AG09309 (cell line): ENCODE results near the gene CEP44.
"Not testable (repeated sequence)": the region's sequence is repeated elsewhere in the genome, so short reads cannot be mapped to it uniquely, and the experiment has no call there.

Experiments
- DNase-seq: peaks from one replicate; pipeline ENCODE4 v3.0.0-alpha.2; 2010; ENCODE audit warnings: low read depth
- H3K4me3 ChIP-seq: 2 replicates; pipeline ENCODE4 v1.5.1; 2011; ENCODE audit warnings: mild to moderate bottlenecking, low read depth, low read length, moderate library complexity; ENCODE audit not compliant: control insufficient read depth
- TF ChIP-seq, protein P1 (sequence below): IDR thresholded peaks from 2 replicates; pipeline ENCODE4 v1.5.1; 2011; ENCODE audit warnings: mild to moderate bottlenecking, low read depth, low read length, inconsistent platforms; ENCODE audit not compliant: insufficient read depth, control insufficient read depth; ENCODE audit errors: missing control alignments

Gene CEP44

GRCh38 chr4:174362340-174362739, 78.6 kb downstream of the CEP44 start:
- DNase-seq, result no peak
- TF ChIP-seq, protein P1, sequence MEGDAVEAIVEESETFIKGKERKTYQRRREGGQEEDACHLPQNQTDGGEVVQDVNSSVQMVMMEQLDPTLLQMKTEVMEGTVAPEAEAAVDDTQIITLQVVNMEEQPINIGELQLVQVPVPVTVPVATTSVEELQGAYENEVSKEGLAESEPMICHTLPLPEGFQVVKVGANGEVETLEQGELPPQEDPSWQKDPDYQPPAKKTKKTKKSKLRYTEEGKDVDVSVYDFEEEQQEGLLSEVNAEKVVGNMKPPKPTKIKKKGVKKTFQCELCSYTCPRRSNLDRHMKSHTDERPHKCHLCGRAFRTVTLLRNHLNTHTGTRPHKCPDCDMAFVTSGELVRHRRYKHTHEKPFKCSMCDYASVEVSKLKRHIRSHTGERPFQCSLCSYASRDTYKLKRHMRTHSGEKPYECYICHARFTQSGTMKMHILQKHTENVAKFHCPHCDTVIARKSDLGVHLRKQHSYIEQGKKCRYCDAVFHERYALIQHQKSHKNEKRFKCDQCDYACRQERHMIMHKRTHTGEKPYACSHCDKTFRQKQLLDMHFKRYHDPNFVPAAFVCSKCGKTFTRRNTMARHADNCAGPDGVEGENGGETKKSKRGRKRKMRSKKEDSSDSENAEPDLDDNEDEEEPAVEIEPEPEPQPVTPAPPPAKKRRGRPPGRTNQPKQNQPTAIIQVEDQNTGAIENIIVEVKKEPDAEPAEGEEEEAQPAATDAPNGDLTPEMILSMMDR, result no peak

DNA sequence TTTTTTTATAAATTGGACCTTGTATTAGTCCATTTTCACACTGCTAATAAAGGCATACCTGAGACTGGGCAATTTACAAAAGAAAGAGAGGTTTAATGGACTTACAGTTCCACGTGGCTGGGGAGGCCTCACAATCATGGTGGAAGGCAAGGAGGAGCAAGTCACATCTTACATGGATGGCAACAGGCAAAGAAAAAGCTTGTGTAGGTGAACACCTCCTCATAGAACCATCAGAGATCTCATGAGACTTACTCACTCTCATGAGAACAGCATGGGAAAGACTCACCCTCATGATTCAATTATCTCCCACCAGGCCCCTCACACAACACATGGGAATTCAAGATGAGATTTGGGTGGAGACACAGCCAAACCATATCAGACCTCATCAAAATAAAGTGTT, 80.1 kb downstream of the CEP44 start:
- not testable (repeated sequence) for H3K4me3 ChIP-seq, DNase-seq

More at GRCh38 chr4:174362340-174362739, 78.6 kb downstream of the CEP44 start:
- no peak overlapping the region for H3K4me3 ChIP-seq

DNA sequence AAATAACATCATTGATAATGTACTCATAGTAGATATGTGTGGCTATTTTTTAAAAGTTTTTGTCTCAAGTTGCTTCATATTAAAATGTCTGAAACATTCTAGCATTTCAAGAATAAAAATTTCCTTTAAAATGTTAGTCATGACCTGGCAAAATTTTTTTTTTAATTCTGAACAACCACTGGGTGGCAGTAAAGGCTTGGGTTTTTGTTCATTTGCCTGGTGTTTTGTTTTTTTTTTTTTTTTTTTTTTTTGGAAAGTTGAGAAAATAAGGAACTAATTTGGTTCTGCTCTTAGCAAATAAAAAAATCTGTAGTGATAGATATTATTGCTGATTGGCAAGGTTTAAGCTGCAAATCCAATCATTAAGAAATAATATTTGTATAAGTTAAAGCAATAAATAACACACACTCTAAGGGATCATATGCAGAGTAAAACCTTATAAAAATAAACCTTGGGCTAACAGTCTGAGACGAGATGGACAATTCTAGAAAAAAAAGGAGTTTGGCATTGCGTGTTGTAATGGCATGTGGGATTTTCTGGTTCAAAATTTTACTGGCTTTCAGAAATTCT, 81.4 kb downstream of the CEP44 start:
- DNase-seq, result peak; percentile 20
- TF ChIP-seq, protein P1, result peak; percentile 34
- H3K4me3 ChIP-seq, result no peak overlapping the region

DNA sequence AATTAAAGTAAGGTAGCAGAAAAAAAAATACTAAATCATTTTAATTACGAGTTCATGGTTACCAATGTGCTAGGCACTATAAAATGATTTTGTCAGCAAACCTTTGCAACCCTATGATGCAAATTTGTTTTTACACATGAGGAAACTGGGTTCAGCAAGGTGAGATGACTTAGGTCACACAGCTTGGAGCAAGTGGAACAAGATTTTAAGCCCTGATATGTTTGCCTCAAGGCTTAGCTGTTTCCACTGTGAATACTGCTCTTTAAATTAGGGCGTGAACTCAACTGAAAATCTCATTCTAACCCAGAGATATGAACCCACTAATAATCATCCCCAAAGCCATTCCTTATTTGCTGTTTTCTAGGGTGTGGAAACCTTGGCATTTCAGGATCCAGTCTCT, 86.3 kb downstream of the CEP44 start:
- TF ChIP-seq, protein P1, result no peak
- no peak for DNase-seq
- H3K4me3 ChIP-seq, result no peak overlapping the region

GRCh38 chr4:174373821-174374220, 90.1 kb downstream of the CEP44 start:
- H3K4me3 ChIP-seq, result no peak overlapping the region
- no peak for DNase-seq
- TF ChIP-seq, protein P1, result no peak

DNA sequence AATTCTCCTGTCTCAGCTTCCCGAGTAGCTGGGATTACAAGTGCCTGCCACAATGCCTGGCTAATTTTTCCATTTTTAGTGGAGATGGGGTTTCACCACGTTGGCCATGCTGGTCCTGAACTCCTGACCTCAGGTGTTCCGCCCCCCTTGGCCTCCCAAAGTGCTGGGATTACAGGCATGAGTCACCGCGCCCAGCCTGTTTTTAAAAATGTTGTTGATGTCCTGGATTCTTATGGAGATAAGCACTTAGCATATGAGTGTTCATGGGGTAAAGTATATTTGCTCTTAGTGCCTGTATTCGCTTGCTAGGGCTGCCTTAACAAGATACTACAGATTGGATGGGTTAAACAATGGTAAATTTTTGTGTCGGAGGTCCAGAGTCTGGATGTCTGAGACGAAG, 91.7 kb downstream of the CEP44 start:
- TF ChIP-seq, protein P1, result no peak
- DNase-seq, result no peak
- H3K4me3 ChIP-seq, result no peak overlapping the region

DNA sequence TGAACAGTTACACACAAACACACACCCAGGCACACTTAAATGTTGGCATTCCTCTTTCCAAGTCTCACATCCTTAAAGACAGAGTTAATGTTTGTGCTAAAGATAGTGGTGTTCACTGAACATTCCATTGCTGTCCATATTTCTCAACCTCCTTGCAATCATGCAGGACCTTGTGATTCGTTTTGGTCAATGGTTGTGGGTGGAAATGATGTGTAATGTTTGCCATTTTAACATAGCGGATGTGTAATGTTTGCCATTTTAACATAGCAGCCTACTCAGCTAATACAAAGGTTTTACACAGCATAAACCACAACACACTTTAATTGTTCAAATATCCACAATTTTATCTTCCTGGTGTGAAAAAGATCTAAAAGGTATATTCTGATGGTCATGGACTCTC, 93.9 kb downstream of the CEP44 start:
- H3K4me3 ChIP-seq, result no peak overlapping the region
- peak; percentile 18 for DNase-seq
- TF ChIP-seq, protein P1, result no peak
